ENCODE results near the gene WDR12.
"Not testable (repeated sequence)": the region's sequence is repeated elsewhere in the genome, so short reads cannot be mapped to it uniquely, and the experiment has no call there.

Gene WDR12

DNA sequence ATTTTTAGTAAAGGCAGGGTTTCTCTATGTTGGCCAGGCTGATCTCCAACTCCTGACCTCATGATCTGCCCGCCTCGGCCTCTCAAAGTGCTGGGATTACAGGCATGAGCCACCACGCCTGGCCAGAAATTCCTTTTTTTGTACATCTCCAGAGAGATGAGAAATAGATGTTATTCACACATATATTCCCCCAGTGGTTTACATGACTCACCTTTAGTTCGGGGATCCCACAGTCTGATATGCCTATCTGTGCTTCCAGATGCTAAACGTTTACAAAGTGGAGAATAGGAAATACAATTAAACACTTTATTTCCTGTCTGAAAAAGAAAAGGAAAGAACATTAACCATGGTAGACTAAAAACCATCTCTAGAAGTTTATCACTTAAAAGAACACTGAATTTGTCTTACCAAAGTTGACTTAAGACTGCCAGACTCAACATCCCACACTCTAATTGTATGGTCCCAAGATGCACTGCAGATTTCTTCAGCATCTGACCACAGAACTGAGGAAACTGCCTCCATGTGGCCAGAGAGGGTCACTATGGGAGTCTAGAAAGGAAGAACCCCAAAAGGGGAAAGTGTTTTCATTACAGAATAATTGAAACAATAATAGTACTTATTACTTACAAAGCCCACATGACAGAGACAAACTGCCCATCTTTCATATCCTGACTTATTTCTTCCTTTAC is 27.3 kb downstream of the WDR12 start:
- DNase-seq: peak; percentile 12

DNA sequence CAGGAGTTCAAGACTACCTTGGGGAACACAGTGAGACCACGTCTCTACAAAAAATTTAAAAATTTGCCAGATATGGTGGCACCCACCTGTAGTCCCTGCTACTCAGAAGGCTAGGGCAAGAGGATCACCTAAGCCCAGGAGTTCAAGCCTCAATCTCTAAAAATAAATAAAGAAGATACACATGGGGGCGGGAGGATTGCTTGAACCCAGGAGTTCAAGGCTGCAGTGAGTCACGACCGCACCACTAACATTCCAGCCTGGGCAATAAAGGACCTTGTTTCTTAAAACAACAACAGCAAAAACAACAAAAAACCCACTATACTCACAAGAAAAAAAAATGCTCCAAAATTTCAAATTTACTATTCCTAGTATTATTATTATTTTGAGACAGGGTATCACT is 29.9 kb downstream of the WDR12 start:
- no peak for DNase-seq

DNA sequence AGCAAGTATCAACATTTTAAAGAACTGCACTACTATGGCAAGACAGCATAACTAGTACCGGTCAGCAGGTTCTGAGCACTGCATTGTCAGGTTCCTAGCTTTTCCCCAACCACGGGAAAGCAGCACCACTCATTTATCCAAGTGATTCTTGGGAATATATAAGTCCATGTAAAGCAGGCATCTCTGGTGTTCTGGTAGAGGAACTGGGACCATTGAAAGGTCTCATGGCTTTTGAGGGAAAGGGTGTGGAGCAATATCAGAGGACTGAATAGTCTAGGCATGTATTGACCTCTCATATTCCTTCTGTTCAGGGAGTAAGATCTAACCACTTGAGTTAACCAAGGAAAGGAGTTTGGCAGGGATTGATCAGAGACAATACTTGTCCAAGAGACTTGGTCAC is 33.8 kb downstream of the WDR12 start:
- DNase-seq: no peak

DNA sequence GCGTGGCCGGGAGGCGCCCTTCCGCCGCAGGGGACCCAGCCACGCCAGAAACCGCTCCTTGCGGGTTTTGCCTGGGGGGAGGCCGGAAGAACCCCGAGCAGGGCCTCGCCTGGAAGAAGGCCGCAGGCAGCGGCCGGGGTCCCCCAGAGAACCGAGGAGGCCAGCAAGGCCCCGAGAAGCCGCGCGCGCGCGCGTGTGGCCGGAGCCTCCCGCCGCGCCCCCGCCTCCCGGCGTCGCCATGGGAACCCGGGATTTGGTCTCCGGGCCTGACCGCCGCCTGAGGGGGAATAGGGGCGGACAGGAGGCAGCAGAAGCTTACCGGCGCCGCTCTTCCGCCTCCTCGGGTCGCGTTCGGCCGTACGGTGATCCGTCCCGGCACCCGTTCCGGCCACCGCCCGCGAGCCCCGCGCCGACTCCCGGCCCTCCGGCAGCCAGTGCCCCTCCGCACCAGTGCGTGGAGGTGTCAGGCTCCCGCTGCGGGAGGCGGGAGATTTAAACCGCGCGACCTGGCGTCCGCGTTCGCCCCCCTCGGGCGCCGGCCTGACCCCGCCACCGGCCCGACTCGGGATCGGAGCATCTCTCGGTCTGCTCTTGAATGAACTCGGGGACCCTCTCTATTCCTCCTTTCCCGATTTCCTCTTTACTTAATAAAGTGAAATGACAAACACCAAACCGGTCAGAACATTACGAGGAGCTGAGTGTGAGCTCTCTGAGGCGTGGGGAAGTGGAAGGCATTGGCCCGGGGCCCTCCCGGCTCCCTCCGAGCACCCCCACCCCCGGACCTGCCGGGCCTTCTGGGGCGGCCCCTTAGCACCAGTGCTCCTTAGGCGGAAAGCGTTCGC is 40.0 kb downstream of the WDR12 start, which contains the start of gene ICA1L:
ICA1L (minus strand) TSS at position 467 of the 842 bp plus-strand sequence. CDS start 42,757 bp downstream, outside the sequence.
- DNase-seq: peak; percentile 61

DNA sequence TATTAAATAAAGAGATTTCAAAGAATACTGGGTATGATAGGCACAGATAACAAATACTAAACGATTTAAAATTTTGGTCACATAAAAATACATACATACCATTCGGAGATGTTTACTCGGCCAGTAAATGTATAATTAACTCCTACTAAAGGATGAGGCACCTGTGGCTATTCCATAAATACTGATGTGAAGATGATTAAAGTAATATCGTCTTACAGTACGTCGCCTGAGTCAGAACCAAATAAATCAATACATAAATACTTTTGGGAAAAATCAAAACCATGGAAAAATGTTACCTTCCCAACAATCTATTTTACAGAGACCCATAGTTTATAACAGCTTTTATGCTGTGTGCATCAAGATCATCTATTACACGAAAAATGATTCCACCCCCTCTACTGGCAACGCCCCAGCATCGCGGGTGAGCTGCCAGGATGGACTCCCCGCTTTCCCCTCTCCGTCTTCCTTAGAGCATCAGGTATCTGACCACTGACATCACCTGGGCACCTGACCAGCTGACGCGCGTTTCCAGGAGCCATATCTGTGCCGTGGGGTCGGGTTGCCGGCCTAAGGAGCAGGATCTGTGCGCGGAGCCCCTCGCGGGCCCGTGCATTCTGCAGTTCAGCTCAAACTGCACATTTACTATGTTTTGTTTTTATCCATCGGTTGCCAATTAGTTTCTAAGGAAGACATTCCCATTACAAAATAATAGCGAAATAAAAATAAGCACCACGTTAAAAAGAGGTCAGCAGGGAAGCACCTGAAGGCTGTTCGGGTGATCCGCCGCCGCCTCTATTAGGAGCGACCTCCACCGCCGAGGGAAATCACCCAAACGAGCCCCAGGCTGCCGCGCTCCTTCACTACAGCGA is 40.8 kb downstream of the WDR12 start:
- peak; percentile 52 for DNase-seq

DNA sequence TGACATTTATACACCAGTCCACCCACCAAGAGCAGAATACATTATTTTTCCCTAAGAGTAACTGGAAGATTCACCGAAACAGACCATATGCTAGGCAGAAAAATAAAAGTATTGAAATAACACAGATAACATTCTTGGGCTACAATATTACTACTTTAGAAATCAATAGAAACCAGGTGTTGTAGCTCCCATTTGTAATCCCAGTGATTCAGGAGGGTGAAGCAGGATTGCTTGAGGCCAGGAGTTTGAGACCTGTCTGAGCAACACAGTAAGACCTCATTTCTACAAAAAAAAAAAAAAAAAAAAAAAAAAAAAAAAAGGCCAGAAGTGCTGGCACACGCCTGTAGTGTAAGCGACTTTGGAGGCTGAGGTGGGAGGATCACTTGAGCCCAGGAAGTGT is 49.5 kb downstream of the WDR12 start:
- DNase-seq: no peak

DNA sequence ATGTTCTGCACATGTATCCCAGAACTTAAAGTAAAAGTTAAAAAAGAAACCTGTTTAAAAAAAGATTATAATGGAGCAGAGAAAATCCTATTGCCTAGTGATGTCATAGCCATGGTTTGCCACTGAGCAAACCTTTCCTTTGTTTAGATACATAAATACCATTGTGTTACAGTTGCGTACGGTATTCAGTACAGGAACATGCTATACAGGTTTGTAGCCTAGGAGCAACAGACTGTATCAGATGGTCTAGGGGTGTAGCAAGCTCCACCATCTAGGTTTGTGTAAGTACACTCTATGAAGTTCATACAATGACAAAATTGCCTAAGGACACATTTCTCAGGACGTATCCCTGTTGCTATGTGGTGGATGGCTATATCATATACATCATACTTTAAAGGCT is 52.9 kb downstream of the WDR12 start:
- no peak for DNase-seq

DNA sequence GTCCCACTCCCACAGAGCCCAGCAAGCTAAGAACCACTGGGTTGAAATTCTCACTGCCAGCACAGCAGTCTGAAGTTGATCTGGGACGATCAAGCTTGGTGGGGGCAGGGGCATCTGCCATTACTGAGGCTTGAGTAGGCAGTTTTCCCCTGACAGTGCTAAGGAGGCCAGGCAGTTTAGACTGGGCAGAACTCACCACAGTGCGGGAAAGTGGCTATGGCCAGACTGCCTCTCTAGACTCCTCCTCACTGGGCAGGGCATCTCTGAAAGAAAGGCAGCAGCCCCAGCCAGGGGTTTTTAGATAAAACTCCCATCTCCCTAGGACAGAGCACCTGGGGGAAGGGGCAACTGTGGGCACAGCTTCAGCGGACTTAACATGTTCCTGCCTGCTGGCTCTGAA is 62.1 kb downstream of the WDR12 start:
- DNase-seq: not testable (repeated sequence)

DNA sequence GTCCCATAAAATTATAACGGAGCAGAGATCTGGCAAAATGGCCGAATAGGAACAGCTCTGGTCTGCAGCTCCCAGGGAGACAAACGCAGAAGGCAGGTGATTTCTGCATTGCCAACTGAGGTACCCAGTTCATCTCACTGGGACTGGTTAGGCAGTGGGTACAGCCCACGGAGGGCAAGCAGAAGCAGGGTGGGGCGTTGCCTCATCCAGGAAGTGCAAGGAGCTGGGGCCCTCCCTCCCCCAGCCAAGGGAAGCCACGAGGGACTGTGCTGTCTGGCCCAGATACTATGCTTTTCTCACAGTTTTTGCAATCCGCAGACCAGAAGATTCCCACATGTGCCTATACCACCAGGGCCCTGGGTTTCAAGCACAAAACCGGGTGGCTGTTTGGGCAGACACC is 62.7 kb downstream of the WDR12 start:
- DNase-seq: no peak

DNA sequence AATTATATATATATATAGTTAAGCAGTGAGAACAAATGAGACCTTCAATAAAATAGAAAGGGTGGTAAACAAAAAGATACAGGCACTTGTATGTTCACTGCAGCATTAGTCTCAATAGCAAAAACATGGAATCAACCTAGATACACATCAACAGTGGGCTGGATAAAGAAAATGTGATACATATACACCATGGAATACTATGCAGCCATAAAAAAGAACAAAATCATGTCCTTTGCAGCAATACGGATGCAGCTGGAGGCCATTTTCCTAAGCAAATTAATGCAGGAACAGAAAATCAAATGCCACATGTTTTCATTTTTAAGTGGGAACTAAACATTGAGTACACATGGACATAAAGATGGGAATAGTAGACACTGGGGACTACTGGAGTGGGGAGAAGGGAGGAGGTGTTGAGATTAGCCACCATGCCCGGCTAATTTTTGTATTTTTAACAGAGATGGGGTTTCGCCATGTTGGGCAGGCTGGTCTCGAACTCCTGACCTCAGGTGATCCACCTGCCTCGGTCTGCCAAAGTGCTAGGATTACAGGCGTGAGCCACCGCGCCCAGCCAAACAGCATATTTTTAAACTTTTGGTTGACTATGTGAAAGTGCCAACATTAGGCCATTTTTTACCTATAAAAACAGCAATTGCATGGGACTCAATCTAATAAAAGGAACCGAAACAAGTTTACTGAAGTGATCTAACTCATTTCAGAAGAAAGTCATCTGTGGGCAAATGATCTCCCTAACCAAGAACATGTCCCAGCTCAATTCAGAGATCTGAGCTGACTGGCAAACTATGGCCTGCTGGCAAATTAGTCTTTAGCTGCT is 63.6 kb downstream of the WDR12 start:
- DNase-seq: no peak

DNA sequence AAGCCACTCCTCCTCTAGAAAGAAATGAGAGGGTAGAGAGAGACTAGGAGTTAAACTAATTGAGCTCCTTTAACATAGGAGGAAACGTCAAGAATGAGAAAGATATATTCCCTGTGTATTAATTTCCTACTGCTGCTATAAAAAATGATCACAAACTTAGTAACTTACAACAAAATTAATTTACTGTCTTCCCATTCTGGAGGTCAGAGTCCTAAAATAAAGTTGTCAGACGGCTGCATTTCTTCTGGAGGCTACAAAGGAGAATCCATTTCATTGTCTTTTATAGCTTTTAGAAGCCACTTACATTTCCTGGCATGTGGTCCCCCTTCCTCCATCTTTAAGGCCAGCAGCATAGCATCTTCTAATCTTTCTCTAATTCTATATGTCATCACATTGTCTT is 66.8 kb downstream of the WDR12 start:
- no peak for DNase-seq

DNA sequence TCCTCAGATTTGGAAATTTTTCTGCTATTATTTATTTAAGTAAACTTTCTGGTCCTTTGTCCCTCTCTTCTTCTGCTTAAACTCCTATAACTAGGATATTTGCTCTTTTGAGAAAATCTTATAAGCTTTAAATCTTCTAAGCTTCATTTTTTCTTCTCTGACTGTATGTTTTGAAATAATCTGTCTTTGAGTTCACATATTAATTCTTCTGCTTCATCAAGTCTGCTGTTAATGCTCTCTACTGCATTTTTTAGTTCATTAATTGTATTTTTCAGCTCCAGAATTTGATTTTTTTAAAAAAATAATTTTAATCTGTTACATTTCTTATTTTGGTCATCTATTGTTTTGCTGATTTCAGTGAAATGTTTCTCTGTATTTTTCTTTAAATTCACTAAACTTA is 68.8 kb downstream of the WDR12 start:
- DNase-seq: no peak

DNA sequence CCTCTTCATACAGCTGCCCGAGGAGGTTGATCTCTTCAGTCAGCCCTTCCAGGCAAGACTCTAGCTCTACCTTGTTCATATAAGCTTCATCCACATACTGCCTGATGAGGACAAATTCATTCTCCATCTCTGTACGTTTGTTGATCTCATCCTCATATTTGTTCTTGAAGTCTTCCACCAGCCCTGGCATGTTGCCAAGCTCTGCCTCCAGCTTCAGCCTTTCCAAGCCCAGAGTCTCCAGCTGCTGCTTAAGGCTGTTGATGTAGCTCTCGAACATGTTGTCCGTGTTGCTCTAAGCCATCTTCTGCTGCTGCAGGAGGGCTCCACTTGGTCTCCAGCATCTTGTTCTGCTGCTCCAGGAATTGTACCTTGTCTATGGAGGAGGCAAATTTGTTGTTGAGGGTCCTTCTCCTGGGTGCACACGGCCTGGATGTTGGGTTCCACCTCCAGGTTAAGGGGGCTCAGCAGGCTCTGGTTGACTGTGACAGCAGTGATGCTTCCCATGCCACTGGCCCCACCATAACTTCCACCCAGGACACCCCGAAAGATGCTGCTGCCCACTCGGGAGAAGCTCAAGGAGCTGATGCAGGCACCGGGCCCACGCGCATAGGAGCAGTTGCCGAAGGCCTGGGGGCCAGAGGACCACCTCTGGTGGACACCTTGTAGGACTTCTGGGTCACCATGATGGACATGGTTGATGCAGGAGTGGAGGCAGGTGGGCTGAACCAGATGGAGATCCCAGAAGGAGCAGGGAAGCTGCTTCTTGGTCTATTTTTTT is 70.2 kb downstream of the WDR12 start:
- no peak for DNase-seq

DNA sequence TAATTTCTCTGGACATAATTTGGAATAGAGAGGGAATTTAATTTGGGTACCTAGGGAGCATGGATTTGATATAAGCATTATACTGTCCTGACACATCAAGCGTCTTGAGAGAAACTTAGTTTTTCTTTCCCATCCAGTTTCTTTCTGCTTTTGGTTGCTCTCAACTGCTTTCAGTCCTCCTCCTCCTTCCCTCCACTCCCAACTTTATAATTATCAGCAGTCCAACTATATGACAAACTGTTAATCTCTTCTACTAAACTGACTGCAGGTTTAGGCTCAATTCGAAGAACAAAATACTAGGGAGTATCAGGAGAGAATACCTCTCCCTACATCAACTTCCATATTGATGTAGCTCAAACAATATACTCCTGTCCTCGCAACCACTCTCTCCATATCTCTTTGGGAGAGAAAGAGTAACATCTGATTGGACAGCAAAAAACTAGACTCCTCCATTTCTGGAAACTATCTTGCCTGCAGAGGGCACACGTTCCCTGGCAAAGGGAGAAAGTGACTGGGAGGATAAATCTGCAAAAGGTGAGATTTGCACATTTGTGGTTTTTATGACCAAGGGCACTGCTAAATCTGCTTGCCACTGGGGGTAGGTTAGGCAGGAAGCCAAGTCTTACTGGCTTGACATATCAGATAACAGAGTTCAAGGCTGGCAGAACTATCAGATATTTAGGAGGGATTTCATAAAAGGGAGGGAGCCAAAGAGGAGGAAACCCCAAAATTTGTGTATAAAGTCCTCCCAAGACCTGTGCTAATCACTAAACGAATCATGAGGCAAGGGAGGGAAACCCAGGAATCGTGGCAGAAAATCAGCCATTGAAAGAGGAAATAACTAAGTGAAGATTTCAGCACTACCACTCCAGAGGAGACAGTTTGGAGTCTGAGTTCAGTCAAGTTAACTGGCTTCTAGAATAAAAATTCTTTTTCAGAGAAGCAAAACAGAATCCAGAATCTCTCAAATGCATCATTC is 79.9 kb downstream of the WDR12 start:
- DNase-seq: peak; percentile 60

DNA sequence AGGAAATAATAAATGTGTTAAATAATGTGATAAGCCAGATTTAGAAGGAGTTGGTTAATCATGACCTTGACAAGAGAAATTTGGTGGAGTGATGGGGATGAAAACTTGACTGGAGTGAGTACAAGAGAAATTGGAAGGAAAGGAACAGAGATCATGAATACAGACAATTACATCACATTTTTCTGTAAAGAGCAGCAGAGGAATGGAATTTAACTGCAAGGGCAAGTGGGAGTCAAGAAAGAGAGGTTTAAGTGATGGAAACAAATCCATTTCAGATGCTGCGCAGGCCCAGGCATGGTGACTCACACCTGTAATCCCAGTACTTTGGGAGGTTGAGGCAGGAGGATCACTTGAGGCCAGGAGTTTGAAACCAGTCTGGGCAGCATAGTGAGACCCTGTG is 86.6 kb downstream of the WDR12 start:
- DNase-seq: peak; percentile 32
